Mucosa of descending colon (tissue), 3 donors: ENCODE data around the gene NPAT. TPM values are rescaled to one million over a fixed set of nuclear protein-coding genes. Genes with fewer than 3 reads are reported as not detected.

Source experiments
- ATAC-seq: fragments of 200-7000 bp; cut with Tn5 transposase; one replicate; pipeline ENCODE4 v1.9.1; 2020; ENCODE audit warnings: mild to moderate bottlenecking, moderate library complexity
- DNase-seq, 3 donors: peaks; one replicate each; pipeline ENCODE4 v3.0.0-alpha.2; 2020
- H3K36me3 ChIP-seq: fragments of 200-600 bp; one replicate; pipeline ENCODE4 v1.8.0; 2021; ENCODE audit warnings: low read depth, mild to moderate bottlenecking
- H3K4me1 ChIP-seq: fragments of 200-600 bp; one replicate; pipeline ENCODE4 v1.8.0; 2021; ENCODE audit warnings: low read depth, mild to moderate bottlenecking
- H3K4me3 ChIP-seq: fragments of 200-600 bp; one replicate; pipeline ENCODE4 v1.8.0; 2021; ENCODE audit warnings: mild to moderate bottlenecking
- H3K9me3 ChIP-seq: fragments of 200-600 bp; one replicate; pipeline ENCODE4 v1.8.0; 2021; ENCODE audit warnings: mild to moderate bottlenecking
- intact Hi-C, 2 donors: fragments of 100-400 bp; cut with DNase I in 1 of 2; cut with micrococcal nuclease in 1 of 2; formaldehyde crosslinking; loops; one replicate each; pipeline versions ENCODE4 v1.11.0 to v1.11.1; 2022; cut with DNase I, micrococcal nuclease
- total RNA-seq, 3 donors: library from RNA; stranded (reverse); fragmentation: NEBNext Ultra II Directional in 2 of 3; extraction: Animal tissue kit (Norgen Biotek cat#: 25700) in 2 of 3; gene quantifications; one replicate each; pipeline versions ENCODE4 v1.2.1 to v1.2.4, GENCODE V29; 2021 to 2023
- TF ChIP-seq, protein P1 (sequence below): fragments of 200-600 bp; IDR thresholded peaks from one replicate; pipeline ENCODE4 v1.8.0; 2022; ENCODE audit warnings: antibody characterized with exemption, mild to moderate bottlenecking
- donor health status: DM: no; HTN: no; CAD: no; lungs with moderate emphysema.
- donor health status: DM: no; HTN: no; CAD: no.
- donor health status: DM: no; HTN: yes; CAD: no.

Gene NPAT
- total RNA-seq, 3 donors from 2014 or later: 11.1 to 15.8 (median 14.7) TPM

GRCh38 chr11:108223348-108224149, 1.1 kb upstream of the NPAT start:
- intact Hi-C loops: loop anchor here in 1 of 2 donors (5.0 kb wide), 1 partner anchor 244 kb away; the partner anchor contains the start of gene C11orf65
- peaks cover 5% of the 10 kb centered on the region for H3K36me3 ChIP-seq
- H3K4me1 ChIP-seq: peaks cover 13% of the 10 kb centered on the region

DNA sequence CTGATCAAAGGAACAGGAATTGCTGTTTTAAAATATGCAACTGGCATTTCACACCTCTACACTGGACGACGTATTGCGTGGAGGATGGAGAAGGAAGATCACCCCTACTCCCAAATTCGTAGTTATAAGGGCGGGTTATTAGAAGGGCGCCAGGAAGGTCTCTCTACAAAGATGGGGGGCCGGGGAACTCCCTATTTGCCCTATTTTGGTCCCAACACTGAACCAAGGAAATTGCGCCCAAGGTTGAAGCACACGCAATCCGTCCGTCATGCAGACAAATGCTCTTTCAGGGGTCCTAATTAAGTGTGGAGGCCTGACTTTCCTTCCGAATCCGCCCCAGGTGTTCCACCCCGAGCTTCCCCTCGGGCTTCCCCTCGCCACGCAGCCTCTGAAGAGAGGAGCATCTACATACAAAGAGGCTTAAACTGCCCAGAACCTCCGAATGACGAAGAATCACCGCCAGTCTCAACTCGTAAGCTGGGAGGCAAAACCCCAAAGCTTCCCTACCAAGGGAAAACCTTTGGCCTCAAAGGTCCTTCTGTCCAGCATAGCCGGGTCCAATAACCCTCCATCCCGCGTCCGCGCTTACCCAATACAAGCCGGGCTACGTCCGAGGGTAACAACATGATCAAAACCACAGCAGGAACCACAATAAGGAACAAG, 396 bp downstream of the NPAT start:
- Histone ChIP-seq H3K36me3 (peaks cover 5% of the 10 kb centered on the region), H3K4me1 (peaks cover 13% of the 10 kb centered on the region), H3K9me3 (no peaks in the 10 kb centered on the region), H3K4me3 (peak overlapping the region; percentile 46)
- TF ChIP-seq, protein P1, sequence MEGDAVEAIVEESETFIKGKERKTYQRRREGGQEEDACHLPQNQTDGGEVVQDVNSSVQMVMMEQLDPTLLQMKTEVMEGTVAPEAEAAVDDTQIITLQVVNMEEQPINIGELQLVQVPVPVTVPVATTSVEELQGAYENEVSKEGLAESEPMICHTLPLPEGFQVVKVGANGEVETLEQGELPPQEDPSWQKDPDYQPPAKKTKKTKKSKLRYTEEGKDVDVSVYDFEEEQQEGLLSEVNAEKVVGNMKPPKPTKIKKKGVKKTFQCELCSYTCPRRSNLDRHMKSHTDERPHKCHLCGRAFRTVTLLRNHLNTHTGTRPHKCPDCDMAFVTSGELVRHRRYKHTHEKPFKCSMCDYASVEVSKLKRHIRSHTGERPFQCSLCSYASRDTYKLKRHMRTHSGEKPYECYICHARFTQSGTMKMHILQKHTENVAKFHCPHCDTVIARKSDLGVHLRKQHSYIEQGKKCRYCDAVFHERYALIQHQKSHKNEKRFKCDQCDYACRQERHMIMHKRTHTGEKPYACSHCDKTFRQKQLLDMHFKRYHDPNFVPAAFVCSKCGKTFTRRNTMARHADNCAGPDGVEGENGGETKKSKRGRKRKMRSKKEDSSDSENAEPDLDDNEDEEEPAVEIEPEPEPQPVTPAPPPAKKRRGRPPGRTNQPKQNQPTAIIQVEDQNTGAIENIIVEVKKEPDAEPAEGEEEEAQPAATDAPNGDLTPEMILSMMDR: no peak
- DNase-seq (no peak), ATAC-seq (no peak)
- intact Hi-C loops: loop anchor here in 1 of 2 donors (5.0 kb wide), 1 partner anchor 245 kb away; the partner anchor contains the start of gene C11orf65

More at GRCh38 chr11:108223348-108224149, 1.1 kb upstream of the NPAT start:
- DNase-seq (no peak), ATAC-seq (no peak)
- TF ChIP-seq, protein P1: no peak
- no peaks in the 10 kb centered on the region for H3K9me3 ChIP-seq
- H3K4me3 ChIP-seq: peak overlapping the region; percentile 46

DNA sequence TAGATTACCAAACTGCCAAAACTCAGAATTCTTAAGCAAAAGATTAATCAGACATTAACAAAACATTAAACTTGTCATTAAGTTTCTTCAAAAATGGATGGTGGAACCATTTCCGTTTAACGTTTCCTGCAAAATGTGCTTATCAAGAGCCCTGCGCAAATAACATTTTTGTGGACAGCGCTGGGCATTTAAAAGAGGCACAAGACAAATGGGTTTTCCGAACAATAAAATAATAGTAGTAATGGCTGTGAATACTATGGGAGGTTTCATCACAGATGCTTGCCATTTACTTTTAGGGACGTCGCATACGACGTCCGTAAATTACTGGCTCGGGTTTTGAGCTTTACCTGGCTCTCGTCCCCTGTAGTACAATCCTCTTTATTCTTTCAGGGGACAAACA, 1.1 kb downstream of the NPAT start:
- TF ChIP-seq, protein P1: no peak
- Histone ChIP-seq H3K4me1 (peaks cover 13% of the 10 kb centered on the region), H3K9me3 (no peaks in the 10 kb centered on the region), H3K36me3 (peaks cover 5% of the 10 kb centered on the region), H3K4me3 (no peak overlapping the region)
- DNase-seq (no peak), ATAC-seq (no peak)
- intact Hi-C loops: loop anchor here in 1 of 2 donors (5.0 kb wide), 1 partner anchor 246 kb away; the partner anchor contains the start of gene C11orf65

GRCh38 chr11:108220721-108221336, 1.6 kb downstream of the NPAT start:
- H3K36me3 ChIP-seq: peaks cover 5% of the 10 kb centered on the region
- no peak for DNase-seq
- intact Hi-C loops: loop anchor here in 1 of 2 donors (5.0 kb wide), 1 partner anchor 246 kb away; the partner anchor contains the start of gene C11orf65
- ATAC-seq: no peak
- no peaks in the 10 kb centered on the region for H3K9me3 ChIP-seq
- no peak overlapping the region for H3K4me3 ChIP-seq
- H3K4me1 ChIP-seq: peaks cover 13% of the 10 kb centered on the region
- TF ChIP-seq, protein P1: no peak

DNA sequence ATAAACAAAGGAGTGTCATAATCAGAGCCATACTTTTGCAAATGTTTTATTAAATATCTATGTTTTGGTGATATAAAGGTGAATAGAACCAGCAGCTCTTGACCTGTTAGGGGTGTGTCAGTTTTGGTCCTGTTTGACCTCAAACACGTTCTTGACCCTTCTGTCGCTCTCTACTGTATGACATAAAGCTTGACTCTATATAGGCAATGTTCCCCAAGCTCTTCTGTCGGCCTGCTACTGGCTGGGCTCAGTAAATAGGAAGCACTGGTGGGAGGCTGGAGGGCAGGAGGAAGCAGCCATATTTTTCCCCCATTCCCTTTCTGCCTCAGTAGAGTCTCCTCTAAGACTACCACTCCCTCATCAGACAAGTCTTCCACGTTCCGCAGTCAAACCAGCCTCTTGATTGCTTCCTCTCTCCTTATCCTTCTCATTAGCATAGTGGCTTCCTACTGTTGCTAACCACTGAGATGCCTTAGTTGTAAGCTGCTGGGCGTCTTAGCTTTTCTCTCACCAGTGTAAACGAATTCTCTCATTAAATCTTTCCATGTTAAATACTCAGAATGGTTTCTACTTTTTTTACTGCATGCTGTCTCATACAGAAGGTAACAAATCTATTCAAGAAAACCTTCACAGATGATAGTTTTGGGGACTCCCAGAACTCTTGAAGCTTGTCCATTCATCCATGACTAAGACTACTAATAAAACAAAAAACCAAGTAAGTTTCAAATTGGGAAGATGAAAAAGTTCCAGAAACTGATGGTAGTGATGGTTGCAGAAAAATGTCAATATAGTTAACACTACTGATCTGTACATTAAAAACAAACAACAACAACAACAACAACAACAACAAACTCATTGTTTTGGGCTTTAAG, 3.3 kb downstream of the NPAT start:
- ATAC-seq (no peak), DNase-seq (no peak)
- TF ChIP-seq, protein P1: no peak
- Histone ChIP-seq H3K4me1 (peaks cover 13% of the 10 kb centered on the region), H3K36me3 (peaks cover 5% of the 10 kb centered on the region), H3K4me3 (no peak overlapping the region), H3K9me3 (no peaks in the 10 kb centered on the region)
- intact Hi-C loops: no loop called here
